Measurements from ENCODE around the gene EBI3.
"Not testable (repeated sequence)": the region's sequence is repeated elsewhere in the genome, so short reads cannot be mapped to it uniquely, and the experiment has no call there.

The EBI3 gene

GRCh38 chr19:4234862-4235201 lies 5.5 kb downstream of the EBI3 start:
- no peak for DNase-seq (ENCODE audit: low spot score)

- not testable (repeated sequence) for DNase-seq (ENCODE audit: low spot score)
These were observed 8.2 kb downstream of the EBI3 start for GRCh38 chr19:4237510-4237909.

- DNase-seq (ENCODE audit: low spot score): no peak
These were observed 9.5 kb downstream of the EBI3 start for GRCh38 chr19:4238831-4239230.

- DNase-seq (ENCODE audit: low spot score): no peak
These were observed 12.6 kb downstream of the EBI3 start for GRCh38 chr19:4241824-4242430.

- not testable (repeated sequence) for DNase-seq (ENCODE audit: low spot score)
These were observed 16.6 kb downstream of the EBI3 start for GRCh38 chr19:4245938-4246337.

GRCh38 chr19:4246767-4247593 lies 17.7 kb downstream of the EBI3 start, which contains the start of gene YJU2:
Gene YJU2, plus strand, starts transcription at chr19:4247080. Its CDS starts 67 bp downstream, at chr19:4247147.
- peak; percentile 96 for DNase-seq (ENCODE audit: low spot score)

GRCh38 chr19:4256563-4256962 lies 27.2 kb downstream of the EBI3 start:
- DNase-seq (ENCODE audit: low spot score): no peak

- DNase-seq (ENCODE audit: low spot score): no peak
These were observed 27.7 kb downstream of the EBI3 start for GRCh38 chr19:4257025-4257424.

GRCh38 chr19:4258181-4258580 lies 28.9 kb downstream of the EBI3 start:
- DNase-seq (ENCODE audit: low spot score): no peak

GRCh38 chr19:4260613-4261191 lies 31.4 kb downstream of the EBI3 start:
- DNase-seq (ENCODE audit: low spot score): no peak

GRCh38 chr19:4264812-4265211 lies 35.5 kb downstream of the EBI3 start:
- no peak for DNase-seq (ENCODE audit: low spot score)

- DNase-seq (ENCODE audit: low spot score): no peak
These were observed 37.1 kb downstream of the EBI3 start for GRCh38 chr19:4266253-4267000.

GRCh38 chr19:4267101-4267900 lies 38.0 kb downstream of the EBI3 start:
- DNase-seq (ENCODE audit: low spot score): no peak

- DNase-seq (ENCODE audit: low spot score): no peak
These were observed 38.8 kb downstream of the EBI3 start for GRCh38 chr19:4267901-4268815.

GRCh38 chr19:4268816-4269430 lies 39.6 kb downstream of the EBI3 start:
- DNase-seq (ENCODE audit: low spot score): no peak

- no peak for DNase-seq (ENCODE audit: low spot score)
These were observed 43.6 kb downstream of the EBI3 start for GRCh38 chr19:4272894-4273293.

GRCh38 chr19:4274321-4274686 lies 45.0 kb downstream of the EBI3 start:
- not testable (repeated sequence) for DNase-seq (ENCODE audit: low spot score)

GRCh38 chr19:4277191-4277696 lies 47.9 kb downstream of the EBI3 start:
- no peak for DNase-seq (ENCODE audit: low spot score)

- DNase-seq (ENCODE audit: low spot score): no peak
These were observed 48.7 kb downstream of the EBI3 start for GRCh38 chr19:4278010-4278409.
